NT2/D1 (cell line): ENCODE data around the gene SLCO2B1.

Experiments used
- SUZ12 ChIP-seq: IDR thresholded peaks from 2 replicates; pipeline ENCODE4 v1.6.1; 2011; ENCODE audit not compliant: insufficient read length, insufficient read depth; ENCODE audit errors: extremely low read depth
- YY1 ChIP-seq: IDR thresholded peaks from 2 replicates; pipeline ENCODE4 v1.6.1; 2011; ENCODE audit not compliant: insufficient read length, insufficient read depth
- ZNF274 ChIP-seq: IDR thresholded peaks from 2 replicates; pipeline ENCODE4 v1.6.1; 2011; ENCODE audit warnings: mild to moderate bottlenecking, low read depth, low read length

GRCh38 chr11:75151346-75152047, 590 bp downstream of the SLCO2B1 start:
- TF ChIP-seq ZNF274 (no peak), YY1 (no peak), SUZ12 (no peak)
